A549 treated with Mapracorat at 1 μM for 4 hours (cell line): ENCODE results near the gene SF1. TPM values are rescaled to one million over a fixed set of nuclear protein-coding genes. Genes with fewer than 3 reads are reported as not detected.

Experiments used
- total RNA-seq: library from RNA; stranded (reverse); fragments of 200-300 nt; extraction: Qiagen RNA extraction; gene quantifications from 5 replicates; pipeline ENCODE4 v1.2.3, GENCODE V29; 2022

The SF1 gene, protein sequence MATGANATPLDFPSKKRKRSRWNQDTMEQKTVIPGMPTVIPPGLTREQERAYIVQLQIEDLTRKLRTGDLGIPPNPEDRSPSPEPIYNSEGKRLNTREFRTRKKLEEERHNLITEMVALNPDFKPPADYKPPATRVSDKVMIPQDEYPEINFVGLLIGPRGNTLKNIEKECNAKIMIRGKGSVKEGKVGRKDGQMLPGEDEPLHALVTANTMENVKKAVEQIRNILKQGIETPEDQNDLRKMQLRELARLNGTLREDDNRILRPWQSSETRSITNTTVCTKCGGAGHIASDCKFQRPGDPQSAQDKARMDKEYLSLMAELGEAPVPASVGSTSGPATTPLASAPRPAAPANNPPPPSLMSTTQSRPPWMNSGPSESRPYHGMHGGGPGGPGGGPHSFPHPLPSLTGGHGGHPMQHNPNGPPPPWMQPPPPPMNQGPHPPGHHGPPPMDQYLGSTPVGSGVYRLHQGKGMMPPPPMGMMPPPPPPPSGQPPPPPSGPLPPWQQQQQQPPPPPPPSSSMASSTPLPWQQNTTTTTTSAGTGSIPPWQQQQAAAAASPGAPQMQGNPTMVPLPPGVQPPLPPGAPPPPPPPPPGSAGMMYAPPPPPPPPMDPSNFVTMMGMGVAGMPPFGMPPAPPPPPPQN
- total RNA-seq, result 151 to 207 TPM (median 159 TPM) in 5 replicates

DNA sequence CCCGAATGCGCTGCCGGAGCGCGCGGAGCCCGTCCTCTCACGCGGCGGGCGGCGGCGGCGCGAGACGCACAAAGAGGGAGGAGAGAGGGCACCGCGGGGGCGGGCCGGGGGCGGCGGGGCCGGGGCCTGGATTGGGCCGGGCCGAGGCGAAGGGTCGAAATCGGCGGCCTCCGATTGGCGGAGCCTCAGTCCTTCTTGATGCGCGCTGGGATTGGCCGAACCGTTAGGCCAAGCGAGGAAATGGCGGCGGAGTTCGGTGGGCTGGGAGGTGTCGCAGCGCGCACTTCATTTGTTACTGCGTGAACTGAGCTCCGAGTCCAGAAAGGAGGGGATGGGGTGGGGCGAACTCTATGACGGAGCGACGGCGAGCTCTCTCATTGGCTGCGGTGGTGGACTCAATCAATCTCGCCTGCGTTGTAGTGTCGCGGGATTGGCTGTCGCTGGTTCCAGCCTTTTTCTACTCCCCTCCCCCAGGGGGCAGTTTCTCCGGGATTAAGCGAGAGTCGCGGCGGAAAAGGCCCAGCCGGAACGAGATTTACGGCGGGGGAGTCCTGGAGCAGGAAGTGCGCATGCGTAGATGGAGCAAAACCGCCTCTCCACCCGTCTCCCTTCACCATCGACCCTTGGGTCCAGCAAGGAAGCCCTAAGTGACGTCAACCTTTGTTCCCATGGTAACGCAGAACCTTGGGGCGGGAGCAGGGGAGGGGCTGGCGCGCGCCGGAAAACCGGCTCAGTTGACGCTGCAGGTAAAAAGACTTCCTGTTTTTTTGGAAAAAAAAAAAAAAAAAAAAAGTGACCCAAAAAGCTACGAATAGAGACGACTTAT, at the start of gene SF1:
TSS of gene SF1 (minus strand) at position 70 of the 826 bp plus-strand sequence. CDS start 150 bp downstream, outside the sequence.

DNA sequence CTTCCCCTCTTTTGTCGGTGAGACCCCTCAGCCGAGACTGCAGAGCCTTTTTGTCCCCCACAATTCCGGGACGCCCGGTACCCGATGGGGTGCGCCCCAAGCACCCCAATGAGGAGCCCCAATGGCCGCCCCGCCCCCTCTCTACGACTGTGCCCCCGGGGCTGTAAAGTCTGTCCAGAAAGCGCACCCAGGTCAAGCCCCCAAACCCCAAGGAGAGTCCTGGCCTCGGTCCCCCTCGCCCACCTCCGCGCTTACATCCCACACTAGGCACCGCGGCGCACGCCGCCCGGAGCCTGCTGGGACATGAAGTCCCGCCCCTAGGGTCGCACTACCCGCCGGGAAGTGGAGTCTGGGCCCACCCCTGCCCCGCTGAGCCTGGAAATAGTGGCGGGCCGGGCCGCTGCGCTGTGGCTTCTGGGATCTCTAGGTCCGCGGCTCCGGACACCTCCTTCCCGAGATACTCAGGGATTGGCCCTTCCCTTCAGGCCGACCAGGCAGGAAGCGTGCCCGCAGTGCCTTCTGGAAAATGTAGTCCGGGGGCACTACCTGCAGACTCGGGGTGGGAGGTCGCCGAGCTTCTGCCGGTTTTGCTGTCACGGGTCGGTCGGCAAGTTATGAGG, 32.0 kb upstream of the SF1 start, which contains the start of gene MEN1:
TSS of gene MEN1 (minus strand) at position 281 of the 620 bp plus-strand sequence. CDS start 442 bp downstream, outside the sequence.

DNA sequence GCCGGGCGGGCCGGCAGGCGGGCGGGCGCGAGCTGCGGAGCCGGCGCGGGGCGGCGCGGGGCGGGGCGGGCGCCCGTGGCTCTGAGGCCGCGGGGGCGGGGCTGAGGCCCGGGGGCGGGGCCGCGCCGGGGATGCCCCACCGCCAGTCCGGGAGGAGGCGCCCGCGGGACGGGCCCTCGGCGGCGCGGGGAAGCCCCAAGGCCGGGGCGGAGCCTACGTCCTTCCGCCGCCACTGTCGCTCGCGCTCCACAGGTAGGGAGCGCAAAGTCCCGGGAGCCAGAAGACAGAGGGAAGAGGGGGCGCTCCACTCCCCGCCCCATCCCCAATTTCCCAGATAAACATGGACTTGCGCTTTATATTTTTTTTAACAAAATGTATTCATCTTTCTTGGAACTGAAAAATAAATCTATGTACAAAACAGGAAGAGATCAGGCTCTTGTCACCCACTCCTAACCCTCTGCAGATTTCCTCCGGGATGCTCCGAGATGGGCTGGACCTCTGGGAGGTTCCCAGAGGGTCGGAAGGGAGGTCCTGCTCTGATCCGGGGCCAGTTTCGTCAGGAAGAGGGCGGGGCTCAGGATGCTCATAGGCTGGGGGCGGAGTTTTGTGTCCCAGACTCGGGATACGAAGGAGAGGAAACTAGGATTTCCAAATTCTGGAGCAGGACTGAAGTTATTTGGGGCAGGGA, 25.0 kb upstream of the SF1 start, which contains the start of gene MAP4K2:
TSS of gene MAP4K2 (minus strand) at position 57 of the 688 bp plus-strand sequence. CDS start 65 bp downstream, outside the sequence.

DNA sequence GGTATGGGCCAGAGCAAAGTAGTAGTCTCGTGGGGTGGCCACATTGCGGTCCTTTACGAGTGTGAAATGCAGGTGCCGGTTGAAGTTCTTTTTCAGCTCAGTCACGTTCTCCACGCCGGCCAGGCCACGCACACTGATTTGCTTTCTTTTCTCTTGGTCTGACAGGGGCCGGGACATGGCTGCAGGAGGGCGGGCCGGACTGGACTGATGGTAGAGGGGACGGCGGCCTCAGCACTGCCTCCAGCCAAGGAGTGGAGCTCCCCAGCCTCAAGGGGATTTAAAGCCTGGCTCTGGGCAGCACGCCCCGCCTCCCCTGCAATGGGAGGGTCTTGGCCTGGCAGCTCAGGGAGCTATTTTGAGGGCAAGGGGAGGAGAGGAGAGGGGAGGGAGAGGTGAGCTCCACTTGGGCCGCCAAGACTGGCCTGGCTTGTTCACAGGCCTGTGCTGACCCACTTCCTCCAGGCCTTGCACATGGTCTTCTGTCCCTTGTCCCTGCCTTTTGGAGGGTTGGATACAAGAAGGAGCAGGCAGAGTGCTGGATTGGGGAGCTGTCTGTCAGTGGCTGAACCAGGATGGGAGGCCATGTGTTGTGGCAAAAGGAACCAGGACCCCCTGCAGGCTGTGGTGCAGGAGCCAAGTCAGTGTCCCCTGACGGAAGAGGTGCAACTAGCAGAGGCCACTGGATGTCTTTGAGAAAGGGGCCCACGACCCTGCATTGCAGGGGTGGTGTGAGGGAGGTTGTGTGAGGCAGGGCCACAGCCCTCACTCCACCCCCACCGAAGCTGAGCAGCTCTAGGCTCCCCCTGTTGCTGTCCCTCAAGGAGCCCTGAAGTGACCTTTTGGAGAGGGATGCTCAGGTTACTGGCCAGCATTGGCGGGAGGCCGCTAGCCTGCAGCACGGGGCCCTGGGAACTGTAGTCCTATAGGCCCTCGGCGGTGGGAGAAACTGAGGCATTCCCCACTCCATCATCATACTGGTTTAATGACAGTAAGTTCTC, 18.3 kb downstream of the SF1 start, which contains the start of gene PYGM:
TSS of gene PYGM (minus strand) at position 253 of the 998 bp plus-strand sequence. CDS start at position 177, 76 bp downstream.

DNA sequence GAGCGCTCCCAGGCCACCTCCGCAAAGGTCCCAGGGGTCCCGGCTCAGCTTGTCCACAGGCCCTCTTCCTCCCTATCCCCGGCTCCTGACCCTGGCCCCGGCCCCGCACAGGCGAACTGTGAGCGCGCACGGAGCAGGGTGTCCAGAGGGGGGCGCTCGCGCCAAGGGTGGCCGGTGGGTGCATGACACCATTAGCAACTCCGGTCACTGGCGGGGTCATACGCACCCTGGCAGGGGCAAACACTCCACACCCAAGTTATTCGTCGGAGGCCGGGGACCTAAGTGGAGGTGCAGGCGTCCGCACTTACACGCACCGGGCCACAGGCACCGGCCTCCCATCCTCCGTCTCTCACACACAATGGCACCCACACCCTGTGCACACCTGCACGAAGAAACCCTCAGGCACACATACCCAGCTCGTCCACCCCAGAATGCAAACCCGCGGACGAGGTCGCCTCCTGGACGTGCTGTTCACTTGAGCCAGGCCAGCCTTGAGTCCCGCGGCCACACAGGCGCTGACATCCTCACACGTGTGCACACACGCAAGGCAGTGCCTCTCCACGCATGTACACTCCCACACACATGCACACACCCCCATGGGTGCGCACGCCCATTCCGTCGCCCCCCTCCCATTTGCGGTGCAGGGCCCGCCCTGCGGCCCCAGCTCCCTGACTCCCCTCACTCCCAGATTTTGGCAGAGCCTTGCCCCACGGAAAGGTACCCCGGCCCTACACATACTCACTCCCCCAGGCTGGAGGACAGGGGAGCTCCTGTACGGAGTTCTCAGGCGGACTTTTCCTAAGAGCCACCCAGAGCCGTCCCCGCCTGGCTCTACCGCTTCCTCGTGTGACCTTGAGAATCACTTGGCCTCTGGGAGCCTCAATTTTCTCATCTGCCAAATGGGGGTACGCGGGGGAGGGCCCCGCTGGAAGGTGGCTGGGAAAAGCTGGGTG, 34.5 kb downstream of the SF1 start, which contains the start of gene RASGRP2:
TSS of gene RASGRP2 (minus strand) at position 552 of the 953 bp plus-strand sequence. CDS start 1,276 bp downstream, outside the sequence.

DNA sequence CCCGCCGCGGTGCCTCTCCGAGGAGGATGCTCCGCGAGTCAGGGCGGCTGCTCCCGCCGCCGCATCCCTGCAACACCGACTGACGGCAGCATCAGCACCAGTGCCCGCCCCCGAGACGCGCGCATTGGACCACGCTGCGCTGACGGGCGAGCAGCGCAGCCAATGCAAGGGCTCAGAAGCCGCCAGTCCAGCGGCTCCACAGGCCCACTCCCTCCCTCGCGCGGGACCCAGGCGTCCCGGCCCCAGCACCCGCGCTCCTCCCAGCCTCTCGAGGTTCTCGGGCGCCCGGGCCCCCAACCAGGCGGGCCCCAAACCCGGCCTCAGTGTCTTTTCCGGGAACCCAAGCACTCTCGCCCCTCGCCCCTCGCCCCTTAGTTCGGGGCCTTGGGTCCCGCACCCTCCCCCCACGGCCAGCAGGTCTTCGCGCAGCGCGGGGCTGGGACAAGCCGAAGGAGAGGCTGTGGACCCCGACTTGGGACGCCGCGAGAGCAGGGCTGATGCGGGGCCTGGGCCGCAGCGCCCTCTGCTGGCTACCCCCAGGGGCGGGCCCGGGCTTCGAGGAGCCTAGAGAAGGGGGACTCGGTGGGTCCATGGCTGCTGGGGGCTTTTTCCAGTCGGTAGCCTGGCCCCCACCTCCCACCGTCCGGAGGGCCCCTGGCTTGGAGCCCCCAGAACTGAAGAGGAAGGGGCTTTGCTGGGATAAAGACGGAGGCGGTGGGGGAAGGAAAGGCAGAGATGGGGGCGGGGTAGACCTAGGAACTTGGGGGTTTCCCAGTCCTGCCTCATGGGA, 55.0 kb downstream of the SF1 start, which contains the start of gene NRXN2:
TSS of gene NRXN2 (minus strand) at position 81 of the 790 bp plus-strand sequence. CDS start 9,498 bp downstream, outside the sequence.

Other genes starting within 250 kb of the SF1 start
- not detected in 5 replicates for gene SLC22A11, start 222.6 kb downstream of the SF1 start, total RNA-seq
- not detected in 5 replicates for gene SLC22A12, start 187.3 kb downstream of the SF1 start, total RNA-seq
- gene NRXN2, start 55.3 kb downstream of the SF1 start, total RNA-seq, result 0.16 to 0.62 TPM (median 0.35 TPM) in 5 replicates
- gene RASGRP2, start 34.4 kb downstream of the SF1 start, total RNA-seq, result 1.2 to 1.9 TPM (median 1.4 TPM) in 5 replicates
- 0.13 to 0.63 TPM (median 0.32 TPM) in 5 replicates for gene PYGM, start 18.6 kb downstream of the SF1 start, total RNA-seq
- 5.8 to 9.0 TPM (median 8.5 TPM) in 5 replicates for gene MAP4K2, start 24.7 kb upstream of the SF1 start, total RNA-seq
- gene MEN1, start 32.0 kb upstream of the SF1 start, total RNA-seq, result 26.2 to 40.7 TPM (median 38.5 TPM) in 5 replicates
- gene CDC42BPG, start 66.1 kb upstream of the SF1 start, total RNA-seq, result 0.93 to 2.0 TPM (median 1.5 TPM) in 5 replicates
- gene EHD1, start 100.1 kb upstream of the SF1 start, total RNA-seq, result 94.9 to 123 TPM (median 115 TPM) in 5 replicates
- gene ATG2A, start 138.7 kb upstream of the SF1 start, total RNA-seq, result 11.8 to 22.6 TPM (median 21.0 TPM) in 5 replicates
- 3.2 to 5.4 TPM (median 4.7 TPM) in 5 replicates for gene PPP2R5B, start 146.1 kb upstream of the SF1 start, total RNA-seq
- gene GPHA2, start 157.4 kb upstream of the SF1 start, total RNA-seq, result not detected in 5 replicates
- not detected in 5 replicates for gene MAJIN, start 193.6 kb upstream of the SF1 start, total RNA-seq
- 0.71 to 1.1 TPM (median 0.85 TPM) in 5 replicates for gene BATF2, start 218.4 kb upstream of the SF1 start, total RNA-seq
- gene ARL2, start 235.6 kb upstream of the SF1 start, total RNA-seq, result 175 to 188 TPM (median 183 TPM) in 5 replicates
- gene SNX15, start 248.9 kb upstream of the SF1 start, total RNA-seq, result 19.9 to 24.2 TPM (median 23.1 TPM) in 5 replicates